ENCODE measurements around the gene FBXO46.

The FBXO46 gene

GRCh38 chr19:45768984-45769782 lies 38.5 kb upstream of the FBXO46 start, which contains the start of gene SIX5:
TSS of gene SIX5 (minus strand) at chr19:45769252. CDS start at chr19:45768844, 408 bp downstream.
- TF ChIP-seq CTCF (IDR thresholded peaks at IDR 0.05; ENCODE audit: insufficient read depth, low read depth, low read length, missing control alignments), result no peak
- H3K4me3 ChIP-seq (ENCODE audit: low read length), result peak within 1 kb of the TSS; percentile 81
- DNase-seq (ENCODE audit: low read depth), result peak; percentile 98

GRCh38 chr19:45768655-45768983 lies 37.9 kb upstream of the FBXO46 start:
- no peak for TF ChIP-seq CTCF (IDR thresholded peaks at IDR 0.05; ENCODE audit: insufficient read depth, low read depth, low read length, missing control alignments)
- DNase-seq (ENCODE audit: low read depth), result peak; percentile 65
- peak overlapping the region; percentile 81 for H3K4me3 ChIP-seq (ENCODE audit: low read length)

- TF ChIP-seq CTCF (IDR thresholded peaks at IDR 0.05; ENCODE audit: insufficient read depth, low read depth, low read length, missing control alignments), result no peak
- DNase-seq (ENCODE audit: low read depth), result peak; percentile 72
- peak overlapping the region; percentile 81 for H3K4me3 ChIP-seq (ENCODE audit: low read length)
These were observed 37.4 kb upstream of the FBXO46 start for GRCh38 chr19:45767881-45768654.

GRCh38 chr19:45767410-45767880 lies 36.7 kb upstream of the FBXO46 start:
- DNase-seq (ENCODE audit: low read depth), result peak; percentile 83
- peak overlapping the region; percentile 81 for H3K4me3 ChIP-seq (ENCODE audit: low read length)
- no peak for TF ChIP-seq CTCF (IDR thresholded peaks at IDR 0.05; ENCODE audit: insufficient read depth, low read depth, low read length, missing control alignments)

- peak; percentile 22 for DNase-seq (ENCODE audit: low read depth)
- H3K4me3 ChIP-seq (ENCODE audit: low read length), result peak overlapping the region; percentile 81
- TF ChIP-seq CTCF (IDR thresholded peaks at IDR 0.05; ENCODE audit: insufficient read depth, low read depth, low read length, missing control alignments), result no peak
These were observed 36.2 kb upstream of the FBXO46 start for GRCh38 chr19:45766869-45767346.

GRCh38 chr19:45766296-45766868 lies 35.7 kb upstream of the FBXO46 start:
- peak overlapping the region; percentile 81 for H3K4me3 ChIP-seq (ENCODE audit: low read length)
- DNase-seq (ENCODE audit: low read depth), result no peak
- no peak for TF ChIP-seq CTCF (IDR thresholded peaks at IDR 0.05; ENCODE audit: insufficient read depth, low read depth, low read length, missing control alignments)

All from epithelial cell of esophagus (primary cell).